GM23248 (cell line): ENCODE data around the gene DDX25.

Experiments
- EZH2 ChIP-seq: fragments of 200-600 bp; sonication (generic); IDR thresholded peaks from 2 replicates; pipeline ENCODE4 v1.6.1; 2018; ENCODE audit warnings: antibody characterized with exemption, mild to moderate bottlenecking; ENCODE audit not compliant: insufficient read depth, poor library complexity, severe bottlenecking
- EZH2phosphoT487 ChIP-seq: fragments of 200-600 bp; sonication (generic); IDR thresholded peaks from 2 replicates; pipeline ENCODE4 v1.6.1; 2018; ENCODE audit warnings: antibody characterized with exemption, moderate library complexity, mild to moderate bottlenecking, low read depth; ENCODE audit not compliant: insufficient read depth

DNA sequence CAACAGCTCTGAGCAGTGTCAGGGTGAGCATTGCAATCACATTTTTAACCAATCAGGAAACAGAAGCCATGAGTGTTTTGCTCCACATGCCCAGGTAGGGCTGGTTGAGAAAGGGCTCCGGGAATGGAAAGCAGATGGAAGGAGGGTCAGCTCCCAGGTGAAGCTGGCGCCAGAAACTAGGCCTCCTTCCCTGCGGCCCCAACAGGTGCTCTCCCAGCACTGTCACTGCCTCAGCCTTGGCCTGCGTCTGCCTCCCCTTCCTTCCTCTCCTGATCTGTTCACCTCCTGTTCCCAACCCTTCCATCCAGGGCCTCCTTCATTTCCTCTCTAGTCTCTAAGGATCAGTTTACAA is 36.9 kb downstream of the DDX25 start:
- TF ChIP-seq EZH2 (no peak), EZH2phosphoT487 (no peak)
